Suprapubic skin (tissue), 4 donors: Measurements from ENCODE around the gene OSBPL8. TPM values are rescaled to one million over a fixed set of nuclear protein-coding genes. Genes with fewer than 3 reads are reported as not detected.

Experiments
- DNase-seq, 2 donors: peaks; one replicate each; pipeline ENCODE4 v3.0.0-alpha.2; 2019; ENCODE audit warnings: low spot score in 2 of 2
- H3K27ac ChIP-seq: fragments of 200-600 bp; sonication (generic); one replicate; pipeline ENCODE4 v1.5.1; 2019
- H3K27me3 ChIP-seq: fragments of 200-600 bp; sonication (generic); one replicate; pipeline ENCODE4 v1.5.1; 2019
- H3K36me3 ChIP-seq: fragments of 200-600 bp; sonication (generic); one replicate; pipeline ENCODE4 v1.5.1; 2019
- H3K4me1 ChIP-seq: fragments of 200-600 bp; sonication (generic); one replicate; pipeline ENCODE4 v1.5.1; 2019
- H3K4me3 ChIP-seq: fragments of 200-600 bp; sonication (generic); one replicate; pipeline ENCODE4 v1.5.1; 2019; ENCODE audit warnings: mild to moderate bottlenecking
- H3K9me3 ChIP-seq: fragments of 200-600 bp; sonication (generic); one replicate; pipeline ENCODE4 v1.5.1; 2019
- CTCF ChIP-seq, 2 donors: fragments of 200-600 bp in 1 of 2; fragments of 450-650 bp in 1 of 2; sonication (generic) in 1 of 2; IDR thresholded peaks; one replicate each; pipeline ENCODE4 v1.5.1; 2016 to 2019; ENCODE audit warnings: antibody characterized with exemption in 2 of 2, mild to moderate bottlenecking in 1 of 2, moderate library complexity in 1 of 2
- EP300 ChIP-seq: sonication (generic); formaldehyde crosslinking; IDR thresholded peaks from one replicate; pipeline ENCODE4 v1.6.1; 2017; ENCODE audit warnings: antibody characterized with exemption
- POLR2A ChIP-seq, 2 donors: fragments of 450-650 bp; IDR thresholded peaks; one replicate each; pipeline ENCODE4 v1.6.1; 2017; ENCODE audit warnings: antibody characterized with exemption in 2 of 2, mild to moderate bottlenecking in 2 of 2, moderate library complexity in 2 of 2
- POLR2AphosphoS5 ChIP-seq, 3 donors: sonication (generic); formaldehyde crosslinking; IDR thresholded peaks; one replicate each; pipeline ENCODE4 v1.6.1; 2017; ENCODE audit warnings: antibody characterized with exemption in 3 of 3
- WGBS: methylation state at CpG from one replicate; pipeline ENCODE4 v1.1.5; 2018; 5-methylcytosine and 5-hydroxymethylcytosine counted together
- total RNA-seq, 4 donors: library from RNA; depleted of rRNA; stranded (reverse); fragments of >200 nt; gene quantifications; one replicate each; pipeline ENCODE4 v1.1.0, GENCODE V29; 2016

The OSBPL8 gene
- total RNA-seq, 4 donors from 2014 or later, result 73.1 to 116 (median 87.4) TPM

DNA sequence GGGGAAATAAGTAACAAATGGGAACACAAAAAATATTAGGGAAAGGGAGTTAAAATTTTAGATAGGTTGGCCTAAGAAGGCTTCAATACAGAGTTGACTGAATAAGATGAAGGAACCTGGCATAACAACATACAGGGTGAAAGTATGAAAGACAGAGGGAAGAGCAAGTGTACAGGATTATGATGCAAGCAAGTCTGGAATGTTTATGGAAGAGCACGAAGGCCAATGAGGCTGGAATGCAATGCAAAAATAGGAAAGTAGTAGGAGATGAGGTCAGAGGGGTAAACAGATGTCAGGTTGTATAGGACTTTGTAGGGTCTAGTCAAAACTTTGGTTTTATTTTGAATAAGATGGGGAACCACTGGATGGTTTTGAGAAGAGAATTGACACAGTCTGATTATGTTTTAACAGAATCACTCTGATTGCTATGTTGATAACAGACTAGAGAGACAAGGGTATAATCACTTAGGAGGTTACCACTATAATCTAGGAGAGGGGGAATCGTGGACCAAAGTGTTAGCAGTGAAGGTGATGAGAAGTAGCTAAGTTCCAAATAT lies 96.8 kb downstream of the OSBPL8 start:
- Histone ChIP-seq H3K27ac (no peak overlapping the region), H3K4me1 (peaks cover 3% of the 10 kb centered on the region), H3K4me3 (no peak overlapping the region), H3K9me3 (no peaks in the 10 kb centered on the region), H3K27me3 (no peaks in the 10 kb centered on the region), H3K36me3 (no peaks in the 10 kb centered on the region)
- DNase-seq, result no peak
- WGBS, result 84% methylated on average over 2 of the region's 2 CpGs
- TF ChIP-seq EP300 (no peak), CTCF (IDR thresholded peaks at IDR 0.05) (no peak), POLR2AphosphoS5 (IDR thresholded peaks at IDR 0.05) (no peak), POLR2A (IDR thresholded peaks at IDR 0.05) (no peak)

- Histone ChIP-seq H3K4me1 (peaks cover 3% of the 10 kb centered on the region), H3K9me3 (no peaks in the 10 kb centered on the region), H3K27ac (no peak overlapping the region), H3K27me3 (no peaks in the 10 kb centered on the region), H3K4me3 (no peak overlapping the region), H3K36me3 (no peaks in the 10 kb centered on the region)
- DNase-seq, result no peak
- no peak for TF ChIP-seq POLR2AphosphoS5 (IDR thresholded peaks at IDR 0.05)
These were observed 98.8 kb downstream of the OSBPL8 start for GRCh38 chr12:76460807-76461206.

DNA sequence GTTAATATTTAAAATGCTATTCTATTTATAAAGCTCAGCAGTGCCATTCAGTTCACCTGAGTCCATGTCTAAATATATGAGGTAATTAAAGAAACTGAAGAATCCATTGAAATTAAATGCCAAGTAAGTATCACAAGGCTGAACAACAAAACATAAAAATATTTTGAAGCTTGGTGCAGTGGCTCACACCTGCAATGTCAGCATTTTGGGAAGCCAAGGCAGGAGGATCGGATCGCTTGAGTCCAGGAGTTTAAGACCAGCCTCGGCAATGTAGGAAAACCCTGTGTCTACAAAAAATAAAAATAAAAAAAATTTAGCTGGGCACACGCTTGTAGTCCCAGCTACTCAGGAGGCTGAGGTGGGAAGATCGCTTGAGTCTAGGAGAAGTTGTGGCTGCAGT lies 101.8 kb downstream of the OSBPL8 start:
- H3K36me3 ChIP-seq, result no peaks in the 10 kb centered on the region
- H3K9me3 ChIP-seq, result no peaks in the 10 kb centered on the region
- no peak for TF ChIP-seq POLR2A (IDR thresholded peaks at IDR 0.05)
- TF ChIP-seq CTCF (IDR thresholded peaks at IDR 0.05), result no peak
- no peak for TF ChIP-seq POLR2AphosphoS5 (IDR thresholded peaks at IDR 0.05)
- TF ChIP-seq EP300, result no peak
- no peak overlapping the region for H3K27ac ChIP-seq
- WGBS, result 95% methylated on average over 5 of the region's 5 CpGs
- no peak overlapping the region for H3K4me3 ChIP-seq
- peaks cover 8% of the 10 kb centered on the region for H3K4me1 ChIP-seq
- H3K27me3 ChIP-seq, result no peaks in the 10 kb centered on the region
- DNase-seq, result no peak

DNA sequence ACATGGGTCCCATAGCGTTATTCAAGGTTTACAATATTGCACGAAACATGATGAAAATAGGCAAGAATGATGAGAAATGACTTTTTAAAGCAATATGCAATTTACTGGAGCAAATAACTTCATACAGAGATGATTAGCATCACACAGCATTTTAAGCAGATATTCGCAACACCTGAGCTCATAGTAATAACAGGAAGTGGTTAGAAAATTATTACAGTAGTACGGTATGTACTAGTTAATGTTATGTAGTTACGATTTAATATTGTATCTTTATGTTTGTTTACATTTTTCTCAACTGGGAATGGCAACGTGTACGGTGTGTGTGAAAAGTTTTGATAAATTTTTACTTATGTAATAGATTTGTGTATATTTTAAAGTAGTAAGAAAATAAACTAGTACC lies 102.6 kb downstream of the OSBPL8 start:
- WGBS, result 90% methylated on average over 7 of the region's 7 CpGs

DNA sequence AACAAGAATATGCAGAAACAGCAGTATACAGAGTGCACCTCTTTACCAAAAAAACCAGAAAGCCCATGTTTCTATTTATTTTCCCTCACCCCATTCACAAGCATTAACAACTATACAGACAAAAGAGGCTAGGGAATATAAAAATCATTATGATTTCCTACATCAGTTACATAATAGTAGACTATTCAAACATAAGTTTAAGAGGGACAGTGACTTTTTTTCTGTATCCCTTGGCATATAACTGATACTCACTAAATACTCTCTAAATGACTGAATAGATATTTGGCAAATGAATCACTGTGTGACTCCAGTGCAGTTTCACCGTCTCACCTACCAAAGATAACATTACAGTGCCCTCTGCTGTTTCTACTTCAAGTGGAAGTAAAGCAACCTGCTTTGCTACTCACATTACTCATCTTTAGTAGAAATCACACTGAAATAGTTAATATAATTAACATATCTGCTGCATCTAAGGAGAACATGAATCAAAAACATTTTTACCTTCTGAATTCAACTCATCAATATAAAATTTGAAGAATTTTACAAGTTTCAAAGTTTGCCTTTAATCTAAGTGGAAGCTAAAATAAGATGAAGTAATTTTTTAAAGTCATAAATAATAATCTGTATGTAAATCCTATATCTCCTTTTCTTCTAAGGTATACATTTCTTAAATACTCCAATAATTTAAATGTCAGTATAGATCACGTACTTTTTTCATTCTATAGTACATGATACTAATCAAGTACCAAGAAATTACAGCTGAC lies 103.8 kb downstream of the OSBPL8 start:
- WGBS, result 34% methylated on average over 2 of the region's 2 CpGs
- DNase-seq, result no peak

More for the DNA sequence above, 102.6 kb downstream of the OSBPL8 start:
- Histone ChIP-seq H3K36me3 (no peaks in the 10 kb centered on the region), H3K9me3 (no peaks in the 10 kb centered on the region), H3K27me3 (no peaks in the 10 kb centered on the region), H3K4me1 (peaks cover 8% of the 10 kb centered on the region), H3K27ac (no peak overlapping the region), H3K4me3 (no peak overlapping the region)
- TF ChIP-seq POLR2A (IDR thresholded peaks at IDR 0.05) (no peak), POLR2AphosphoS5 (IDR thresholded peaks at IDR 0.05) (no peak), CTCF (IDR thresholded peaks at IDR 0.05) (no peak), EP300 (no peak)
- DNase-seq, result no peak

More for the DNA sequence above, 103.8 kb downstream of the OSBPL8 start:
- TF ChIP-seq CTCF (IDR thresholded peaks at IDR 0.05) (peak; percentile 30 to 37), POLR2AphosphoS5 (IDR thresholded peaks at IDR 0.05) (no peak)
- H3K4me1 ChIP-seq, result peaks cover 7% of the 10 kb centered on the region
- H3K27ac ChIP-seq, result no peak overlapping the region
- no peaks in the 10 kb centered on the region for H3K9me3 ChIP-seq
- no peaks in the 10 kb centered on the region for H3K36me3 ChIP-seq
- no peak overlapping the region for H3K4me3 ChIP-seq
- H3K27me3 ChIP-seq, result no peaks in the 10 kb centered on the region
